ENCODE data around the gene HOXA11.

- TF ChIP-seq CTCF (IDR thresholded peaks at IDR 0.05) (no peak), POLR2A (IDR thresholded peaks at IDR 0.05) (no peak)
Observed at GRCh38 chr7:27223941-27224575, 39.0 kb upstream of the HOXA11 start.
